Medulla oblongata (tissue), 1 donor: ENCODE measurements around the gene SEC24D.

ENCODE experiments used
- DNase-seq: peaks from one replicate; pipeline ENCODE4 v3.0.0-alpha.2; 2015; ENCODE audit errors: extremely low spot score

SEC24D gene

GRCh38 chr4:118773429-118773792, 62.5 kb downstream of the SEC24D start:
- DNase-seq: no peak

GRCh38 chr4:118772767-118773428, 63.0 kb downstream of the SEC24D start:
- DNase-seq: no peak

- DNase-seq: peak; percentile 64
Observed at GRCh38 chr4:118772081-118772766, 63.7 kb downstream of the SEC24D start.

GRCh38 chr4:118770741-118771187, 65.2 kb downstream of the SEC24D start:
- DNase-seq: no peak

GRCh38 chr4:118769161-118769560, 66.8 kb downstream of the SEC24D start:
- no peak for DNase-seq

- no peak for DNase-seq
Observed at GRCh38 chr4:118767109-118767508, 68.8 kb downstream of the SEC24D start.

- DNase-seq: no peak
Observed at GRCh38 chr4:118765399-118765798, 70.5 kb downstream of the SEC24D start.

- no peak for DNase-seq
Observed at GRCh38 chr4:118762730-118763477, 73.0 kb downstream of the SEC24D start.

GRCh38 chr4:118762155-118762554, 73.8 kb downstream of the SEC24D start:
- DNase-seq: no peak

GRCh38 chr4:118761397-118762016, 74.4 kb downstream of the SEC24D start:
- no peak for DNase-seq

GRCh38 chr4:118760493-118760892, 75.4 kb downstream of the SEC24D start:
- no peak for DNase-seq

- no peak for DNase-seq
Observed at GRCh38 chr4:118760092-118760491, 75.8 kb downstream of the SEC24D start.

- no peak for DNase-seq
Observed at GRCh38 chr4:118759481-118759880, 76.4 kb downstream of the SEC24D start.

- no peak for DNase-seq
Observed at GRCh38 chr4:118758293-118758692, 77.6 kb downstream of the SEC24D start.

GRCh38 chr4:118757761-118758251, 78.1 kb downstream of the SEC24D start:
- no peak for DNase-seq

GRCh38 chr4:118756958-118757357, 79.0 kb downstream of the SEC24D start:
- no peak for DNase-seq

- DNase-seq: no peak
Observed at GRCh38 chr4:118756429-118756828, 79.5 kb downstream of the SEC24D start.

- no peak for DNase-seq
Observed at GRCh38 chr4:118755438-118756226, 80.3 kb downstream of the SEC24D start.

GRCh38 chr4:118754890-118755289, 81.0 kb downstream of the SEC24D start:
- no peak for DNase-seq

- no peak for DNase-seq
Observed at GRCh38 chr4:118753685-118754084, 82.2 kb downstream of the SEC24D start.

GRCh38 chr4:118753096-118753495, 82.8 kb downstream of the SEC24D start:
- DNase-seq: no peak
